Nephron (organoid): ENCODE results near the gene WNT2B.

Experiments
- H3K27ac Mint-ChIP-seq, 3 experiments: 2 replicates each; pipeline ENCODE4 v1.8.0; 2020; ENCODE audit warnings: mixed read lengths in 3 of 3, mild to moderate bottlenecking in 2 of 3, moderate library complexity in 1 of 3
- H3K27me3 Mint-ChIP-seq: 2 replicates; pipeline ENCODE4 v1.8.0; 2021; ENCODE audit warnings: low read depth, mild to moderate bottlenecking, moderate library complexity, mixed read lengths
- H3K36me3 Mint-ChIP-seq: 2 replicates; pipeline ENCODE4 v1.8.0; 2020; ENCODE audit warnings: low read depth, mixed read lengths
- H3K4me1 Mint-ChIP-seq: 2 replicates; pipeline ENCODE4 v1.8.0; 2020; ENCODE audit warnings: mixed read lengths
- H3K4me3 Mint-ChIP-seq, 3 experiments: 2 replicates each; pipeline ENCODE4 v1.8.0; 2020; ENCODE audit warnings: mild to moderate bottlenecking in 3 of 3, mixed read lengths in 3 of 3, moderate library complexity in 2 of 3
- H3K9me3 Mint-ChIP-seq: 2 replicates; pipeline ENCODE4 v1.8.0; 2020; ENCODE audit warnings: mixed read lengths
- CTCF ChIP-seq, 3 experiments: fragments of 200-600 bp; sonication (generic); IDR thresholded peaks; one replicate each; pipeline ENCODE4 v1.5.0; 2021; ENCODE audit warnings: antibody characterized with exemption in 3 of 3; ENCODE audit not compliant: unreplicated experiment in 3 of 3

Gene WNT2B

DNA sequence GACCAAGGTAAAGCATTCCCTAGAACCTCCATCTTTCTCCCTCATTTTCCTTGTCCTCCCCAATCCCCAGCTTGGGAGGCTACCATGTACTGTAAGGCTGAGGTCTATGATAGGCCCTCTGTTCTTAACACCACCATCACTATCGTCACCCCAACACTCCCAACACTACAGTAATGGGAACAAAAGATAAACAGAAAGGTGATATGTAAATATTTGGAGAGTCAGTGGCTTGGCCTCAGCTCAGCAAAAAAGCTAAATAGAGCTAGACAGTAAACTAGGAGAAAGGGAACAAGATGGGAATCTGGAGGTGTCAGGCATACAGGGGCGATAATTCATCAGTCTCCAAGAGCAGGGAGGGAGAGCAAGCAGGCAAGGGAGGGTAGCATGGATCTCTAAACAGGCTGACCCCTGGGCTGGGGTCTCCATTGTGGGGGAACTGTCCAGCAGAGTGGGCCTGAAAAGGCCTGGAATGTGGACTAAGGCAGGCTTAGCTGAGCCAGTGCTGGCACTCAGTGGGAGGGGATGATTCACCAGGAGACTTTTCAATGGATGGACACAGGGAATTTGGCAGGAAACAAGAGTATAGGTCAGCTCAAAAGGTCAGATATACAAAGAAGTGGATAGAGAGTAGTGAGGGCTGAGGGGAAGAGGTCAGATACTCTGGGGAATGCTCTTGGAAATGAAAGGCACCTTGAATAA lies 6.7 kb downstream of the WNT2B start:
- Mint-ChIP-seq H3K9me3 (no peaks in the 10 kb centered on the region), H3K4me3 (no peak overlapping the region), H3K4me1 (peaks cover 13% of the 10 kb centered on the region), H3K27ac (no peak overlapping the region), H3K36me3 (no peaks in the 10 kb centered on the region), H3K27me3 (peaks cover 36% of the 10 kb centered on the region)
- no peak for TF ChIP-seq CTCF (IDR thresholded peaks at IDR 0.05; ENCODE audit: unreplicated experiment in 3 of 3)

GRCh38 chr1:112516141-112516540 lies 7.4 kb downstream of the WNT2B start:
- peaks cover 29% of the 10 kb centered on the region for H3K27me3 Mint-ChIP-seq
- H3K27ac Mint-ChIP-seq = no peak overlapping the region
- TF ChIP-seq CTCF (IDR thresholded peaks at IDR 0.05; ENCODE audit: unreplicated experiment in 3 of 3) = no peak
- no peak overlapping the region for H3K4me3 Mint-ChIP-seq
- peaks cover 9% of the 10 kb centered on the region for H3K4me1 Mint-ChIP-seq
- no peaks in the 10 kb centered on the region for H3K36me3 Mint-ChIP-seq
- H3K9me3 Mint-ChIP-seq = no peaks in the 10 kb centered on the region

DNA sequence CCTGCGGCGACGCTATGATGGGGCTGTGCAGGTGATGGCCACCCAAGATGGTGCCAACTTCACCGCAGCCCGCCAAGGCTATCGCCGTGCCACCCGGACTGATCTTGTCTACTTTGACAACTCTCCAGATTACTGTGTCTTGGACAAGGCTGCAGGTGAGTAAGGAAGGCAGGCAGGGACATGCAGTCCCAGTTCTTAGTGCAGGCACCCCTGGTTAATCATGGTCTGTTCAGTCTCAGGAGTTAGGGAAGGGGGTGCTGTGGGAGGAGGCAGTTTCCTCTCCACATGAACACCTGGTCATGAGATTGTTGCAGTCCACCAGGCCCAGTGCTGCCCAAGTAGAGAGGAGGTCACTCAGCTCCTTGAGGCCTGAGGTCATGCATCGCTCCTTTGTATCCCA lies 8.5 kb downstream of the WNT2B start:
- no peak overlapping the region for H3K27ac Mint-ChIP-seq
- TF ChIP-seq CTCF (IDR thresholded peaks at IDR 0.05; ENCODE audit: unreplicated experiment in 3 of 3) = no peak

DNA sequence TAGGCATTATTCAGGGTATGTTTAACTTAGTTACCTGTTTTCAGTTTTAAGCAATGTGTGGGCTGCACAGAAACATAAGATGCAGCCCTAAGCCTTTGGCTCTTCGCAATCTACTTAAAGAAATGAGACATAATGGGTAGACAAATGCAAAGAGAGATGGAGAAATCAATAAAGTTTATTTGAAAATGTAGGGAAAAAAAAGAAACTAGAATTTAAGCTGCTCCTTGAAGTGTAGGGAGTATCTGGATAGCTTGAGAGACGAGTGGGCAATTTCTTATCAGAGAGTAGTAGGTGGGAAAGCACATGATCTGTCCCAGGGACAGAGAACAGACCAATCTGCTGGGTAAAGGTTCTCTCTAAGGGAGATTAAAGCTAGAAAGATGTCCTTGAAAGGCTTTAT lies 8.9 kb downstream of the WNT2B start:
- no peak for TF ChIP-seq CTCF (IDR thresholded peaks at IDR 0.05; ENCODE audit: unreplicated experiment in 3 of 3)
- peaks cover 4% of the 10 kb centered on the region for H3K4me1 Mint-ChIP-seq
- H3K27ac Mint-ChIP-seq = no peak overlapping the region

More for the DNA sequence above, 8.5 kb downstream of the WNT2B start:
- H3K4me1 Mint-ChIP-seq = peaks cover under 1% of the 10 kb centered on the region
- H3K36me3 Mint-ChIP-seq = no peaks in the 10 kb centered on the region
- no peak overlapping the region for H3K4me3 Mint-ChIP-seq
- H3K9me3 Mint-ChIP-seq = no peaks in the 10 kb centered on the region
- H3K27me3 Mint-ChIP-seq = peaks cover 18% of the 10 kb centered on the region

DNA sequence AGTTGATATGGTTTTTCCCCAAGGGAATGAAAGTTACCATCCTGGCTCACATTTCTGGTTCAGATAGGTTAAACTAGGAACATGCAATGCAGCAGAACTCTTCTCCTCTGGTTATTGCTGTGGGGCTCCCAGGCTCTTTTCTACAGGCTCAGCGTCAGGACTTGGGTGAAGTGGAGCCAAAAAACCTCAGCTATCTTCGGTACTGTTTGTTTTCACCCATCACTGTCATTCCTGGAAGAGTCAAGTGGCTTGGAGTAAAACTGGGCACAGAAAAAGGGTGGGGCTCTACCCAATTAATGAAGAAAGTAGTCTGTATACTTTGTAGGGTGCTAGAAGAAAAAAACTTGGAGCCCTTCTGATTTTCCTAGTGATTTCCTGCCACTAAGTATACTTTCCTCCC lies 9.4 kb downstream of the WNT2B start:
- TF ChIP-seq CTCF (IDR thresholded peaks at IDR 0.05; ENCODE audit: unreplicated experiment in 3 of 3) = no peak

More for the DNA sequence above, 8.9 kb downstream of the WNT2B start:
- H3K36me3 Mint-ChIP-seq = peaks cover 3% of the 10 kb centered on the region
- H3K27me3 Mint-ChIP-seq = peaks cover 15% of the 10 kb centered on the region
- no peaks in the 10 kb centered on the region for H3K9me3 Mint-ChIP-seq
- H3K4me3 Mint-ChIP-seq = no peak overlapping the region

GRCh38 chr1:112520166-112520565 lies 11.4 kb downstream of the WNT2B start:
- Mint-ChIP-seq H3K27ac (no peak overlapping the region), H3K9me3 (no peaks in the 10 kb centered on the region), H3K4me3 (no peak overlapping the region), H3K36me3 (peaks cover 11% of the 10 kb centered on the region), H3K27me3 (peaks cover 3% of the 10 kb centered on the region), H3K4me1 (peaks cover 25% of the 10 kb centered on the region)
- TF ChIP-seq CTCF (IDR thresholded peaks at IDR 0.05; ENCODE audit: unreplicated experiment in 3 of 3) = no peak

More for the DNA sequence above, 9.4 kb downstream of the WNT2B start:
- H3K27me3 Mint-ChIP-seq = peaks cover 12% of the 10 kb centered on the region
- no peaks in the 10 kb centered on the region for H3K9me3 Mint-ChIP-seq
- peaks cover 5% of the 10 kb centered on the region for H3K36me3 Mint-ChIP-seq
- H3K4me3 Mint-ChIP-seq = no peak overlapping the region
- H3K4me1 Mint-ChIP-seq = peaks cover 10% of the 10 kb centered on the region
- H3K27ac Mint-ChIP-seq = no peak overlapping the region
